ENCODE measurements around the gene KIAA1217.

DNA sequence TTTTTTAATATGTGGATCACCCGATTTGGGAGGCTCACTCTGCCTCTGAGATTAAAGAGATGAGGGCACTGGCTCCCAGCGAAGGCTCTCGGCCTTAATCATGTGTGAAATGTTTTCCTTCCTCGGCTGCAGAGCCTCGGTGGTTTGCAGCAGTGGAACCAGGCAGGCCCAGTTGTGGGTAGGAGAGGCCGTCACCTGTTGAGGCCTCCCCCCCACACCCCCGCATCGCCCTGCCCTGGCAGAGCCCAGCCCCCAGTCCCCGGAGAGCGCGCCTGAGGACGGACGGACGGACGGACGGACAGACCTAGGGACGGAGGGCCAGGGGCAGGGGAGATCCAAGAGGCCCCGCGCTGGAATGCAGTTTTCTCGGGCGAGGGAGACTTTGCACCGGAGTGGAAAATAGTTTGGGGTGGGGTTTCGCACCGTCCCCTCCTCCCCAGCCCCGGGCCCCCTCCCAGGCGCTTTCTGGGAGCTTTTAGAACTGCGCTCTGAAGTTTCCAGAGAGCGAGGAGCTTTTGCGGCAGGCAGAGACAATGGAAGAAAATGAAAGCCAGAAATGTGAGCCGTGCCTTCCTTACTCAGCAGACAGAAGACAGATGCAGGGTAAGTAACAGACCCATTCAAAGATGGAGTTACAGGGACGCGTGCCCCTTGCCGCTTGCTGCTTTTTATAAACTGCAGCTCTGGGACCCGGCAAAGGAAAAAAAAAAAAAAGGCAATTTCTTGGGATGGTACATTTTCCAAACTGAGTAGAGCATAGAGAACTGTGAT, at the start of gene KIAA1217:
- TF ChIP-seq CTCF (IDR thresholded peaks at IDR 0.05; ENCODE audit: low read depth, low read length) (no peak), EZH2phosphoT487 (IDR thresholded peaks at IDR 0.05; ENCODE audit: low read depth) (no peak)
